GM12878 (cell line): ENCODE measurements around the gene NFKBIZ. TPM values are rescaled to one million over a fixed set of nuclear protein-coding genes. Genes with fewer than 3 reads are reported as not detected.

Experiments
- ATF7 ChIP-seq: fragments of 450-650 bp; IDR thresholded peaks from 2 replicates; pipeline ENCODE4 v1.6.1; 2016; ENCODE audit warnings: low read depth, mild to moderate bottlenecking
- BMI1 ChIP-seq: fragments of 450-650 bp; IDR thresholded peaks from 2 replicates; pipeline ENCODE4 v1.6.1; 2016; ENCODE audit warnings: mild to moderate bottlenecking, moderate library complexity, borderline replicate concordance
- CEBPB ChIP-seq, 2 experiments: fragments of 150-350 bp in 1 of 2; IDR thresholded peaks; 2 replicates each; pipeline ENCODE4 v1.6.1; 2012 to 2014; ENCODE audit warnings: low read depth in 2 of 2, low read length in 2 of 2, borderline replicate concordance in 1 of 2, inconsistent platforms in 1 of 2
- GATAD2B ChIP-seq: fragments of 450-650 bp; conservative IDR thresholded peaks from 2 replicates; pipeline ENCODE4 v1.6.1; 2017; ENCODE audit warnings: low read depth, mild to moderate bottlenecking, moderate library complexity
- IRF4 ChIP-seq: IDR thresholded peaks from 2 replicates; pipeline ENCODE4 v1.6.1; 2011; ENCODE audit warnings: low read depth, low read length
- JUND ChIP-seq: IDR thresholded peaks from 2 replicates; pipeline ENCODE4 v1.6.1; 2012; ENCODE audit warnings: low read depth, mild to moderate bottlenecking, low read length, improper control_type of control experiment, moderate library complexity
- LARP7 ChIP-seq: fragments of 450-650 bp; IDR thresholded peaks from 2 replicates; pipeline ENCODE4 v1.6.1; 2017; ENCODE audit warnings: mild to moderate bottlenecking
- NFIC ChIP-seq: IDR thresholded peaks from 2 replicates; pipeline ENCODE4 v1.6.1; 2012; ENCODE audit warnings: low read depth, mild to moderate bottlenecking, inconsistent platforms, low read length, moderate library complexity
- POLR2AphosphoS2 ChIP-seq: IDR thresholded peaks from 2 replicates; pipeline ENCODE4 v1.6.1; 2011; ENCODE audit warnings: low read depth, mild to moderate bottlenecking, low read length, improper control_type of control experiment, moderate library complexity
- PRDM15 ChIP-seq: fragments of 450-650 bp; formaldehyde crosslinking; IDR thresholded peaks from 2 replicates; pipeline ENCODE4 v1.4.0; 2020; ENCODE audit warnings: mild to moderate bottlenecking, moderate library complexity
- RELA ChIP-seq: fragments of 450-650 bp; IDR thresholded peaks from 2 replicates; pipeline ENCODE4 v1.8.0; 2014; ENCODE audit warnings: borderline replicate concordance; ENCODE audit not compliant: partially characterized antibody
- RFX5 ChIP-seq: IDR thresholded peaks from 2 replicates; pipeline ENCODE4 v1.6.1; 2011; ENCODE audit warnings: low read depth, low read length, improper control_type of control experiment
- SKIL ChIP-seq: fragments of 450-650 bp; IDR thresholded peaks from 2 replicates; pipeline ENCODE4 v1.6.1; 2017; ENCODE audit warnings: mild to moderate bottlenecking, low read depth, inconsistent platforms; ENCODE audit not compliant: poor library complexity, severe bottlenecking
- SREBF1 ChIP-seq: IDR thresholded peaks from 2 replicates; pipeline ENCODE4 v1.6.1; 2012; ENCODE audit warnings: mild to moderate bottlenecking, low read length
- TARDBP ChIP-seq: IDR thresholded peaks from 2 replicates; pipeline ENCODE4 v1.6.1; 2016; ENCODE audit warnings: borderline replicate concordance
- TCF12 ChIP-seq: IDR thresholded peaks from 2 replicates; pipeline ENCODE4 v1.6.1; 2011; ENCODE audit warnings: low read depth, mild to moderate bottlenecking, low read length
- YY1 ChIP-seq: IDR thresholded peaks from 2 replicates; pipeline ENCODE4 v1.6.1; 2011; ENCODE audit warnings: low read depth, mild to moderate bottlenecking, low read length
- ZBTB4 ChIP-seq: fragments of 450-650 bp; formaldehyde crosslinking; IDR thresholded peaks from 2 replicates; pipeline ENCODE4 v1.4.0; 2022; ENCODE audit warnings: mild to moderate bottlenecking, moderate library complexity
- ZNF24 ChIP-seq: fragments of 450-650 bp; IDR thresholded peaks from 2 replicates; pipeline ENCODE4 v1.6.1; 2017; ENCODE audit warnings: antibody characterized with exemption, mild to moderate bottlenecking
- polyA plus RNA-seq, 11 experiments: library from polyadenylated mRNA; depleted of rRNA in 4 of 11; unstranded in 6 of 11; stranded (reverse) in 5 of 11; fragments of >200 nt; fragmentation: Nextera tagmentation in 4 of 11; fragmentation: Illumina TruSeq in 1 of 11; extraction: Ambion mirVana in 4 of 11; extraction: Trizol in 1 of 11; gene quantifications; 1 replicate in 1 of 11; 2 replicates in 10 of 11; pipeline versions ENCODE4 v1.2.1 to v1.2.3, GENCODE V29; 2011 to 2016; ENCODE audit warnings: inconsistent platforms in 2 of 11, missing spikeins in 2 of 11, low read depth in 1 of 11
- total RNA-seq, 4 experiments: library from RNA; depleted of rRNA in 3 of 4; stranded (reverse); fragments of >200 nt in 3 of 4; fragmentation: Illumina TruSeq in 1 of 4; extraction: Trizol in 1 of 4; gene quantifications; 2 replicates each; pipeline versions ENCODE4 v1.2.1 to v1.2.3, GENCODE V29; 2013 to 2021

The NFKBIZ gene
- total and polyA plus RNA-seq, 10 of the 15 experiments (the other 5 are each of a cell fraction or from before 2014, with no cell fraction given), result 6.3 to 53.8 (median 17.3) TPM

- no peak for TF ChIP-seq SREBF1
- TF ChIP-seq PRDM15, result no peak
- no peak for TF ChIP-seq LARP7
- peak; percentile 57; the same call in 1 of the 2 replicates for TF ChIP-seq ATF7
- TF ChIP-seq IRF4, result no peak
- TF ChIP-seq TCF12, result no peak
- no peak for TF ChIP-seq POLR2AphosphoS2
- TF ChIP-seq JUND, result no peak
- peak; percentile 12 for TF ChIP-seq RELA
- TF ChIP-seq SKIL, result peak; percentile 56
- TF ChIP-seq TARDBP, result no peak
- peak; percentile 43; the same call in 1 of the 2 replicates for TF ChIP-seq YY1
- TF ChIP-seq NFIC, result peak; percentile 65
- peak in 1 of 2 experiments; percentile 61; a peak in 1 of 4 replicates for TF ChIP-seq CEBPB (IDR thresholded peaks at IDR 0.05; ENCODE audit: borderline replicate concordance in 1 of 2, low read depth in 2 of 2, low read length in 2 of 2)
- no peak for TF ChIP-seq RFX5
- no peak for TF ChIP-seq GATAD2B
- TF ChIP-seq ZBTB4 (CRISPR knock-in tag), result no peak
- TF ChIP-seq BMI1, result peak; percentile 49; the same call in 1 of the 2 replicates
- peak; percentile 49; the same call in 1 of the 2 replicates for TF ChIP-seq ZNF24
Measured at GRCh38 chr3:101819649-101820206, 29.6 kb upstream of the NFKBIZ start (continued).
